ENCODE data around the gene C19orf85. TPM values are rescaled to one million over a fixed set of nuclear protein-coding genes. Genes with fewer than 3 reads are reported as not detected.

Gene C19orf85
- total and polyA plus RNA-seq, 2 experiments from 2014 or later: 1.7 to 3.4 TPM

- Mint-ChIP-seq H3K4me3 (no peak overlapping the region), H3K36me3 (ENCODE audit: low read depth) (no peaks in the 10 kb centered on the region), H3K27ac (no peak overlapping the region), H3K27me3 (ENCODE audit: insufficient read depth, low read depth, poor library complexity) (peaks cover 14% of the 10 kb centered on the region), H3K9me3 (peaks cover 12% of the 10 kb centered on the region), H3K4me1 (peaks cover under 1% of the 10 kb centered on the region; the same call in 1 of the 3 replicates)
- TF ChIP-seq EZH2 (IDR thresholded peaks at IDR 0.05; ENCODE audit: low read depth, unreplicated experiment) (no peak), REST (IDR thresholded peaks at IDR 0.05; ENCODE audit: unreplicated experiment) (no peak), ZNF114 (CRISPR knock-in tag; IDR thresholded peaks at IDR 0.05) (no peak), CTCF (conservative IDR thresholded peaks at IDR 0.05; ENCODE audit: low read depth in 2 of 2) (no peak), ZNF462 (CRISPR knock-in tag; IDR thresholded peaks at IDR 0.05) (no peak), CREB1 (CRISPR knock-in tag; IDR thresholded peaks at IDR 0.05; ENCODE audit: low read depth) (no peak), ETS1 (IDR thresholded peaks at IDR 0.05) (no peak), EZH2phosphoT487 (IDR thresholded peaks at IDR 0.05; ENCODE audit: unreplicated experiment) (no peak), POLR2AphosphoS5 (IDR thresholded peaks at IDR 0.05; ENCODE audit: low read depth) (no peak), JUNB (IDR thresholded peaks at IDR 0.05; ENCODE audit: unreplicated experiment) (no peak), NANOG (IDR thresholded peaks at IDR 0.05; ENCODE audit: borderline replicate concordance) (no peak), ZNF331 (CRISPR knock-in tag; IDR thresholded peaks at IDR 0.05; ENCODE audit: low read depth) (no peak)
- Histone ChIP-seq H3K4me1 (ENCODE audit: insufficient read depth) (0 out of 2 replicates have a peak, but pooled peaks cover under 1% of the 10 kb centered on the region), H3K27ac (ENCODE audit: low read depth) (no peak overlapping the region), H2AFZ (no peak overlapping the region), H3K4me2 (no peak overlapping the region), H3K36me3 (ENCODE audit: insufficient read depth) (no peaks in the 10 kb centered on the region), H3K4me3 (no peak overlapping the region), H3F3A (replicated peaks; ENCODE audit: low read depth) (no peaks in the 10 kb centered on the region), H3K79me2 (replicated peaks; ENCODE audit: insufficient read depth) (no peaks in the 10 kb centered on the region), H3K9me2 (ENCODE audit: insufficient read depth) (no peaks in the 10 kb centered on the region), H3K27me3 (ENCODE audit: insufficient read depth) (peaks cover 5% of the 10 kb centered on the region; the same call in 1 of the 2 replicates), H4K20me1 (replicated peaks; ENCODE audit: insufficient read depth) (no peaks in the 10 kb centered on the region)
- no peak for DNase-seq (ENCODE audit: low spot score)
- no peak for ATAC-seq
These were observed 41.1 kb downstream of the C19orf85 start for GRCh38 chr19:55423225-55424005.
